Fibroblast of skin of abdomen (primary cell): ENCODE results near the gene SYNRG.

Experiments
- DNase-seq: peaks from one replicate; pipeline ENCODE4 v3.0.0-alpha.2; 2013

The SYNRG gene

DNA sequence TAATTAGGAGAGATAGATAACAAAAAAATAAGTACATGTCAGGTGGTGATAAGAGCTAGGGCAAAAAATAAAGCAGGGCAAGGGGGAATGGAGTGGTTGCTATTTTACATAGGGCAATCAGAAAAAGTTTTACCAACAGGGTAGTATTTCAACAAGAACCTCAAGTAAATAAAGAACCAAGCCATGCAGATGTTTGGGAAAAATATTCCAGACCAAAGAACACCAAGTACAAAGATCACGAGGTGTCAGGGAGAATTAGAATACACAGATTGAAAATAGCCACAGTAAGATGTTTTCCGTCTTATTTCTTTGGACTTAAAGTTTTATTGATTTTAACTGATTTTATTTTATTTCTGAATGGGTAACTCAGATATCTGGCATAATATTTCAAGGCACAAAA, 11.1 kb downstream of the SYNRG start:
- no peak for DNase-seq

DNA sequence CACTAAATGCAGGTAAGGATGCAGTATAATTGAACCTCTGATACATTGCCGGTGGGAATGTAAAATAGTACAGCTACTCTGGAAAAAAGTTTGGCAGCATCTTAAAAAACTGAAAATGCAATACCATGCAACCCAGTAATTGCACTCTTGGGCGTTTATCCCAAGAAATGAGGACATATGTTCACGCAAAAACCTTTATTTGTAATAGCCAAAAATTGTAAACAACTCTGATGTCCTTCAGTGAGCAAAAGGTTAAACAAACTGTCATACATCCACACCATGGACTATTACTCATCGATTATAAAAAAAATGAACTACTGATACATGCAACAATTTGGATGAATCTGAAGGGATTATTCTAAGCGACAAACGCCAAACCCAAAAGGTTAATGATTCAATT, 16.9 kb downstream of the SYNRG start:
- no peak for DNase-seq

DNA sequence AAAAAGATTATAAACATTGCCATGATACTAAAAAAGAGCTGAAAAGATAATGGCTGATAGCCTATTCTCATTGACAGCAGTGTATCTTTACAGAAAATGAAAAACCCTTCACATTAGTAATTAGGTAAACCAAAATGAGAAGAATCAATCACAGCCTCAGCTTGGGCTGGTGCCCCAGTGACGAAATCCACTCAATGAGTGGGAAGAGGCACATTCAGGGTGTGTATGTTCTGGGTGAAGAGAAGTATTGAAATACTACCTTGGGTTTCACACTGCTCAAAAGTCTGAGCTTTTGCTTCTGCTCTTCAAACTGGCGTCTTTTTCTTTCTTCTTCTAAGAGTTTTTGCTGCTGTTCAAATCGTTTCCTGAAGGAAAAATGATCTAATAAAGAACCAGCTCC, 24.2 kb downstream of the SYNRG start:
- no peak for DNase-seq

DNA sequence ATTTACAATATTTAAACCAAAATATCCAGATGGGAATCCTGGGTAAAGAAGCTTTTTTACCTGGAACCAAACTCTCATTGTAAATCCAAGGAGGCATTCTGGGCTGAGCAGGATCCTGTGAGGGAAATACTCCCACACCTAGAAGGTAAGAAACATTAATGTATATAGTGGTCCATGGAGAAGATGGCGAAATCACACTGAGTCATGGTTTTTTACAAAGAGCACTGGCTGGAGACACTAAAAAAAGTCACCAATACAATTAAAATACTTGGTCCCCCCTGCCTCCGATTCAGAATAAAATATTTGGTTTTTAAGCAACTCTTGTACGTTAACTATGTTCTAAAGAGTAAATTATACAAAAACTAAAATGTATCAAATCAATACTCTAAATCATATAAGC, 32.9 kb downstream of the SYNRG start:
- no peak for DNase-seq

DNA sequence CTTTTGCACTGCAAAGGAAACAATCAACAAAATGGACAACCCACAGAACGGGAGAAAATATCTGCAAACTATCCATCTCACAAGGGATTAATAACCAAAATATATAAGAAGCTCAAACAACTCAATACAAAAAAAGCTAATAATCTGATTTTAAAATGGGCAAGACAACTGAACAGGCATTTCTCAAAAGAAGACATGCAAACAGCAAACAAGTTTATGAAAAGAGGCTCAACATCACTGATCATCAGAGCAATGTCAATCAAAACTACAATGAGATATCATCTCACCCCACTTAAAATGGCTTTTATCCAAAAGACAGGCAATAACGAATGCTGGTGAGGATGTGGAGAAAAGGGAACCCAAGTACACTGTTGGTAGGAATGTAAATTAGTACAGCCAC, 34.8 kb downstream of the SYNRG start:
- DNase-seq = no peak

DNA sequence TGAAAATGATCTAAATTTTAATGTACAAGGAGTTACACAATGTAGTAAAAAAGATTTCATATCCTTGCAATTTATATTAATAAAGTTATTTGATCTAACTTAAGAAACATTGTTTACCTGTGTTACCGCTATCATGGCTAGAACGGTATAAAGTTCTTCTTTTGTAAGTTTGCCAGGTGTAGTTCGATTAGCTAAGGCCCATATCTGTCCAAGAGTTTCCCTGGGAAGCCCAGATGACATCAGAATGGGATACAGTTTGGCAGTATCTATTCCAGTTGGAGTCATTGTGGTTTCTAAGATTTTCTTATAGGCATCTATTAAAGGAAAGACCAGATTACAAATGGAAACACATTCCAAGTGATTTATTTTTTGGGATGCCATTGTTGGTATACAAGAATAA, 37.5 kb downstream of the SYNRG start:
- DNase-seq = no peak

DNA sequence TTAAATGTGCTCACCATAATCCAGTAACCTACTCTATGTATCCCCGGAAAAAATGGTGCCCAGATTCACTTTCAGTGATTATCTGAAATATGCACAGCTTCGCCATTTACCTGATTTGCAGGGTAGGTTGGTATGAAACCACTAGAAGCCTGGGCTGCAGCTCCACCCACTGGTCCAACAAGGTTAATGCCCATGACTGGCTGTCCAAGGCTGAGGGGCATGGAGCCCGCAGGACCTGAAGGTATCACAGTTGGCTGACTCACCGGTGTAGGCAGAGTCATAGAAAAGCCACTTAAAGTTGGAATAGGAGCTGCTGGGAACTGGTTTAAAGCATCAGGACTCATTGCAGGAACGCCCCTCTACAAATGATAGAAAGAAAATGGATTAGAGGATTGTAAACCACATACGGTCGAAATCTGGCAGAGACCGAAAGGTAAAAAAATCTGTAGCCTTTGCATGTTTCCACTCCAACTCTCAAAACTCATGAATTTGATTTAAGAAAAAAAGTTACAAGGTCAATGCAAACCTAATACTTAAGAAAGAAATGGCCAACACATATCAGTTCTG, 38.6 kb downstream of the SYNRG start:
- DNase-seq = peak; percentile 40

DNA sequence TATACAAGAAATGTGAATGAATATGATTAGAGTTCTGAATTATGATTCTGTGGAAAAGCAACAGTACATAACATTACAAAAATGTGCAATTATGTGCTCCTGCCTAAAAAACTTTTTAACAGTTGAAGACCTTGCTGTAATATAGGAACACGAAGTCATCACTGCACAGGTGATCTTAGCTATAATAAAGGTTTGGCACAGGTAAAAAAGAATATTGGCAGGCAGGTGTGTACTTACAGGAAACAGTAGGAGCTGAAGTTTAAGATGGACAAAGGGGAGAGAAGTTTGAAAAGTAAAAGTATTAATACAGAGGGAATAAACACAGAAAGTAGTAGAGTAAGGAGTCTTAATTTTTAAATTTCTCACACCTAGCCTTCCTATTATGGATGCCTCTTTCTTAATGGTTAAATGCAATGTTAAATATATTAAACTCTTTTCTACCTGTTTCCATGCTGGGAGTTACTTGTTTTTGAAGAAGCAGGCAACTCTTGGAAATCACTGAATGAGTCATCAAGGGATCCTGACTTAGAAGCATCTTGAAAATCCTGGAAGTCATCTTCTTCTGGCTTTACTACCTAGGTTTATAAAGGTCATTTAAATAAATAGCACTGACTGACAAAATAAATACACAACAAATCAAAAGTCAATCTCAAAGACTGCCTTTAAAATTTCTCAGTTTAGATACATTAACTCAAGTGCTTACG, 40.7 kb downstream of the SYNRG start:
- no peak for DNase-seq

DNA sequence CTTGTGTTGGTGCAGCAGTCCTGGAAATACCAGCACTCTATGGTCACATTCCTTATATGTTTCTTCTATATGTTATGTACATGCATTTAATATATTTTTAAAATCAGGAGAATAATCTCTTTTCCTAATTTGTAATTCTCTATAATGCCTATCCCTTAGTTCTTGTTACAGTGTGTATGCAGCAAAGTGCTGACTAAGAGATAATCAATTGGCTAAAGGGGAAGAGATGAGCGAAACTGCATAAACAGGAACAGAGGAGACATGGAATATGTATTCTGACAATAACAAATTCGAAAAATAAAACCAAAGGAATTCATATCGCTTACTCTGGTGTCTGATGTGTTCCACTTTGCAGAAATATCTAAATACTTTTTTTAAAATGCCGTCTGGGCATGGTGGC, 41.7 kb downstream of the SYNRG start:
- no peak for DNase-seq

DNA sequence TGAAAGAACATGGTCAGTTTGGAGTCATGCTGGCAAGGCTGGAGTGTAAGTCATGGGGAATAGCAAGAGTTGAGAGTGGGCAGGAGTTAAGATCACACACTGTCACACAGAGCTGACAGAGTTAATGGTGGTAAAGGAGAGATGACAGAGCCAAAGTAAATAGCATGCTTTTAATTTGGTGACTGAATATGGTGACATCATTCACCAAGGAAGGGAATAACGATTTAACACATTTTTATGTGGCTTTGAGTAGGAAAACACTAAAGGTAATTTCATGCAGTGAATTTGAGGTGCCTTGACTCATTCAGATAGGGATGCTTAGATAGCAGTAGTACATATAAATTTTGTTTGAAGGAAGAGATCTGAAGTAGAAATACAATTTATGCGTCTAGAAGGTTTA, 42.1 kb downstream of the SYNRG start:
- DNase-seq = no peak

DNA sequence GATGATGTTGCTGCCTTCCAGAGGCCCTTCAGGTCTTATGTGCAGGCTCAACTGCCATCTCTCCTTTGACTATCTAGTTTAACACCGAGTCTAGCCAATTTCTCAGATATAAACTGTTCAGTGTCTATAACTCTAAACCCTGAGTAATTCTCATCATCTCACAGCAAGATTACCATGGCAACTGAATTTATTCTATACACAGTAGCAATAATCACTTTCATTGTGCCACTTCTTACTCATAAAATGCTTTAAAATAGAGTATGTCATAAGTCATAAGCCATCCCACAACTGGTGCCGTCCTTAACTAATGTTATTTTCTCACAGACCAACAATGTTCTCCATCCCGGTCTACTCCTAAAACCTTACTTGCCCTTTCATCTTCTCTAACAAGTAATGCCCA, 45.0 kb downstream of the SYNRG start:
- no peak for DNase-seq

DNA sequence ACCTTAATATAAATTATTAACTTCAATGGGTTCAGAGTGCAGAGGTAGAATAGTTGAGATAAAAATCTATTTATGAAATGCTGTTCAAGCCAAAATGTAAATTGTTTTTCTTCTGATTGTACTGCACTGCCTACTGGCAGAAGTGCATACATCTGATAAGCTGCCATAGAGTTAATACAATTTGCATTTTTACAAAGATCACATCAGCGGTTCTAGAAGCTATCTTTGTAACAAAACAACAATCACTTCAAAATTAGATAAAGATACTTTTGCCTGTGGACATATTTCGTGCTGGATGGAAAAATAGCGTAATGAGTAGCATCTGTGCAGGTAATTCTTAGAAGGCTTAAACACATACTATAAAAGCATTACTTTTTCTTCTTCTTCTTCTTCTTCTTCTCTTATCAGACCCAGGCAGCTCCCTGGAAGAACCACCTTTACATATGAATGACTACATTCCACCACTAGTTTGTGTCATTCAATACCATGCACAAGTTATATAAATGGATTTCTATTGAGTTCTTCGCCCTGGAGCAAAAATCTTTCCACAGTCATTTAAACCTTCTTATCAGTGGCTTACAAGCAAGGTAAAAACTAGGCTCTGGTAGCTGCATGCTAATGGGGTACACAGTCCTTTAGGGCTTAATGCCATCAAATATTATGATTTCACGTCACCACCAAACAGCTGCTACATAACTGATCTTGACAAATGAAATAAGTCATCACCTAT, 47.0 kb downstream of the SYNRG start:
- no peak for DNase-seq

DNA sequence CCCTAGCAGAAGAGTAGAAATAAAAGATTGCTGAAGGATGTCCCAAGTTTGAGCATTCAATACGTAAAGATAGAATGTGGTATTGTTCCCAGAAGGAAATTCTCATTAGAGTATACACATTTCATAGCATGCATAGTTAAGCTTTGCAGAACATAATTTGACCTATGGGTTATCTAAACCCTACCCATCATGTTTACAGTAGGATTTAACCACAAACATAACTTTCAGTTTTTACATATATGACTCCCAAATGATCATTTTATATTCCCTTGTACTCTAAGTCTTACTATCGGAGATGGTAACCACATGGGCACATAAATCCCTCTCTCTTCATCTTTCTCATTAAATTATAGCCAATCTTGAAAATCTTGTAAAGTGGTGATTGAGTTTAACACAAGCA, 50.9 kb downstream of the SYNRG start:
- no peak for DNase-seq

DNA sequence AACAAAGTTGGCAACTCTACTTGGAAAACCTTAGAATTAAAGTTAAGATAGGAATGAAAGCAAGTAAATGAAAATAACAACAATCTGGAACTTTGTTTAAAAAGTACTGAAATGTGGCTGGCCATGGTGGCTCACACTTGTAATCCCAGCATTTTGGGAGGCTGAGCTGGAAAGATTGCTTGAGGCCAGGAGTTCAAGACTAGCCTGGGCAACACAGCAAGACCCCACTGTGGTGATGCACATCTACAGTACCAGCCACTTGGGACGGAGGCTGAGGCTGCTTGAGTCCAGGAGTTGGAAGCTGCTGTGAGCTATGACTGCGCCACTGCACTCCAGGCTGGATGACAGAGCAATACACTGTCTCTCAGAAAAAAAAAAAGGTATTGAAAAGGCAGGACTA, 51.7 kb downstream of the SYNRG start:
- no peak for DNase-seq

DNA sequence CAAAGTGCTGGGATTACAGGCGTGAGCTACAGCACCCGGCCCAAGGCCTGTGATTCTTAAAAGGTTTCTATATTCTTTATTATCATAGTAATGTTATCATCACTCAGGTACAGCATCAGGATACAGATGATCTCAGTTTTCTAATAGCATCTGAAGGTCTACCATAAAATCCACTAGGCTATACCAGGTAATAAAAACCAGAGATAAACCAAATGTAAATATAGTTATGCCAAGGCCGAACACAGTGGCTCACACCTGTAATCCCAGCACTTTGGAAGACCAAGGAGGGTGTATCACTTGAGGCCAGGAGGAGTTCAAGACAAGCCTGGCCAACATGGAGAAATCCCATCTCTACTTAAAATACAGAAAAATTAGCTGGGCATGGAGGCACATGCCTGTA, 53.8 kb downstream of the SYNRG start:
- DNase-seq = no peak

DNA sequence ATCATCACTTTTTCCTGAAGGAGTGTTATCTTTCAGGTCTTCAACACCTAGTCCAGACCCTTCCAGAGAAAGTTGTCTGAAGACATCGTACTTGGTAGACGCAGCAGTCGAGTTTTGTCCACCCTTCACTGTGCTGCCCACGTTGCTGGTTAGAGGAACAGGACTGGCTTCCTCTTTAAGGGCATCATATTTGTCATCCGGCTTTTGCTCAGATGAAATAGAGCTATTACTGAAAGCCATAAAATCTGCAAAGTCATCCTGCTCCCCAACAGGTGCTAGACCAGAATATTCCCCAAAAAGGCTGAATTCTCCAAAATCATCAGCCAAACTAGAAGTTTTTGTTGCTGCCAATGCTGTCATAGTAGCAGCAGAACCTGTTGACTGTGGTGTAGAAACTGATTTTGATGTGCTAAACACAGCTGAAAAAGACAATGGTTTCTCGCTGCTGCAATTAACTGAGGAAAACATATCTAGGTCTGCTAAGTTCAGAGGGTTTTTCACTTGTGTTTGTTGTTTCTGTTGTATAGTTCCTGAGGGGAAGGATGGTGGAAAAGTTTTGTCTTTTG, 55.7 kb downstream of the SYNRG start:
- DNase-seq = no peak

DNA sequence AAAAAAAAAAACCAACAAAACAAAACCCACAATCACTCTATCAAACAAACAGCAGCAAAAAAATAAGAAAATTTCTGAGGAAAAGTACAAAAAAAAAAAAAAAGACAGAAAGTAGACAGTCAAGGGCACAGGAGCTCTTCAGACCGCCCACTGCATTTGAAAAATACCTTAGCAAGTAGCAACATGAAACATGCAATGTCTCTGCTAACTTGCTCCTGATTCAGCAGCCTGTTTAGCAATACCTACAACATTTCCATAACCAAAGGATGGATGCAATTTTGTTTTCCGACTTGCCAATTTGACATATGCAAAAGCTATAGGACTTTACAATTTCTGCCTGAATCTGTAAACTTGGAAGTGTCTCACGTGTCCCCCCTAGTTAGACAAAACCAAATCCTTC, 57.4 kb downstream of the SYNRG start:
- DNase-seq = no peak

DNA sequence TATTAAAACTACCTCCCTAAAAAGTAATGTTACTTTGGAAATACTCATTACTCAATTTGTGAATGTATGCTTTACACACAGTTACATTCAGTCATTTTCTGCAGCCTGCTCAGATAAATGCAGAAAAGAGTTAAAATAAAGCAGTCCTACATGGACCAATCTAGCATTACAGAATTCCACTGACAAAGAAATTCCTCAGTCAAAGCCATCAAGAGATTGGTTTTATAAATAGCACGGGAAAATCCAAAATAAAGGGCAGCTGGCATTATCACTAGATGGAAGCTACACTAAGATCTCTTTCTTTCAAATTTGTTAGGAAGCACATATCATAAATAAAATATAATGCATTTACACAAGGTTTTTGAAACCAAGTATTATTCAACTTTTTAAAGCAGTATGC, 61.2 kb downstream of the SYNRG start:
- no peak for DNase-seq

DNA sequence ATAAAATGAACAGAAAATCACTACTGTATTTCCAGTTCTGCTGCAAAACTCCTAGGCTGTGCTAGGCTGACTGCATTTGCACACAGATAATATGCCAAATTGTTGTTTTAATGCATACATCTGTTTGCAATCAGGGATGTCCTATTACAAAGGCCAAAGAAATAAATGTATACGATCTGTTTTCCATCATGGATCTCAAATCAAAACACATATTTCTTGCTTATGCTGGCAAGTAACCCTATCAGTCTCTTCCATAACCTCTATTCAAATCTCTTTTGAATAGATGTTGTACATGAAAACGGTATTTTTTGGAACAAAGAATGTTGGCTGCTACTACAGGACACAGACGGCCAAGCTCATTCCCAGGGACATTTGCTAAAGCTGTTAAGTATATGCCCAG, 62.9 kb downstream of the SYNRG start:
- peak; percentile 28 for DNase-seq

DNA sequence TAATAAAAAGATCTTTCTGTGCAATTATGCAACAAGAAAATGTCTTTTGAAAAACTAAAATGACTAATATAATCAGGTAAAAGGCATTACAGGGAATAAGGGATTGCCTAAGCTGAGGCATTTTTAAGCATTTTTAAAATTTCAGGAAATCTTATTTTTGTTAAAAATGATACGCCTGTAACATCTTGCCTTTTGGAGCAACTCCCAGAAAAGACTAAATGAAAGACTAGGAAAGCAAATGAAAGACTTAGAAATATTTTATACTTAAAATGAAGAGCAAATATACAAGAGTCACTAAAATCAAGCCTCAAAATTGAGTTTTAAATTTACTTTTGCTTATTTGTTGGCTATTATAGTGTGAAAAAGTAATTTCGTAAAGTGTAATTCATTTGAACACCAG, 63.7 kb downstream of the SYNRG start:
- DNase-seq = no peak

DNA sequence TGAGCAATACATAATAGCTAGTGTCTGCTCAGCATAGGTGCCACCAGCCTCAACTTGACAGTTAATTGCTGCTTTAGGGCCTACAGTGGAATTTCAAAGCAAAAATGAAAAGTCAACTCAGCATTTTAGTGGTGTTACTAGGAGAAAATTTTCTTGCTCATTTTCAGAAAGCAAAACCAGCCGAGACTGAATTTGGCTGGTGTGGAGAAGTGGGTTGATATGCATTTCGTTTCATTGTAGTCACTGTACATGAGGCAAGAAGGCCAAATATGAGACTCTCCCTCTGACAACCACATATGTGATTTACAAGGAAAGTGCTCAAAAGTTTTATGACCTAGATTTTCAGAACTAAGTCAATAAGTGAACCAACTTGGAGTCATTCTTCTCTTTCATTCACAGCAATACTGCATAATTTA, 65.6 kb downstream of the SYNRG start:
- DNase-seq = peak; percentile 51

DNA sequence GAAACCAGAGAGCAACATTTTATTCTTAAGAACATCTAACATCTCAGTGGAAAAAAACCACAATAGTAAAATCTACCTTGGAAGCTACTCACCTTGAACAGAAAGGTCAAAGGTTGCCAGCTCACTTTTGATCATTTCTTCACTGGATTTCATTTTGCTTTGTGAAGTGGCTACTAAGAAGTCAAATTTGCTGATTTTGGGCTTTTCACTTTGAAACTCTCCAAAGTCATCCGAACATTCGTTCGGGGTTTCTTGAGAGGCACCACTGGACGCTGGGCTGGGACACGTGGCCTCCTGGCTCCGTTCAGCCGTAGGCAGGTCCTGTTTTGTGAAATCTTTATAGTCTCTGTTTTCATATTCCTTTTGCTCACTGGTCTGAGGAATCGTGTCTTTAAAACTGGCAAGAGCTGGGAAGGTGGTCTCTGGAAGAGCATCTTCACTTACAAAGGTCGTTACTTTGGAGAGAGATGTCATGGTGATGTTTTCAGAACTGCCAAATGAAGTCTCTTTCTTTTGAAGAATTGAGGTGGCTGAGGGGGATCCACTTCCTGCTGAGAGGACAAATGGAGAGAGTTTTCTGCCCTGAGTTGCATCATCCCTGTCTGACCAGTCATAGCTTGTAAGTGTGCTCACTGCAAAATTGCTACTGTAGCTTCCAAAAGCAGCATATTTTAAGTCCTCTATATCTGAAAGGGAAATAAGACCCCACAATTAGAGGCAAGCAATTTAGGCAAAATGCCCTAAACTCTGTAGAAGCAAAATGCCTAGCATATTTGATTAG, 67.1 kb downstream of the SYNRG start:
- peak; percentile 85 for DNase-seq
